H4 (cell line): ENCODE data around the gene GMPPB. TPM values are rescaled to one million over a fixed set of nuclear protein-coding genes. Genes with fewer than 3 reads are reported as not detected.
"Not testable (repeated sequence)": the region's sequence is repeated elsewhere in the genome, so short reads cannot be mapped to it uniquely, and the experiment has no call there.

Experiments used
- DNase-seq: peaks from one replicate; pipeline ENCODE4 v3.0.0-alpha.2; 2015; ENCODE audit warnings: low spot score
- total RNA-seq: library from RNA; depleted of rRNA; stranded (reverse); fragments of >200 nt; shearing (Covaris generic); gene quantifications from 2 replicates; pipeline ENCODE4 v1.2.3, GENCODE V29; 2014

GMPPB gene
- total RNA-seq, 1 experiment from 2014 or later = 15.1 TPM

GRCh38 chr3:49689908-49690624 is 33.7 kb downstream of the GMPPB start:
- DNase-seq = not testable (repeated sequence)

DNA sequence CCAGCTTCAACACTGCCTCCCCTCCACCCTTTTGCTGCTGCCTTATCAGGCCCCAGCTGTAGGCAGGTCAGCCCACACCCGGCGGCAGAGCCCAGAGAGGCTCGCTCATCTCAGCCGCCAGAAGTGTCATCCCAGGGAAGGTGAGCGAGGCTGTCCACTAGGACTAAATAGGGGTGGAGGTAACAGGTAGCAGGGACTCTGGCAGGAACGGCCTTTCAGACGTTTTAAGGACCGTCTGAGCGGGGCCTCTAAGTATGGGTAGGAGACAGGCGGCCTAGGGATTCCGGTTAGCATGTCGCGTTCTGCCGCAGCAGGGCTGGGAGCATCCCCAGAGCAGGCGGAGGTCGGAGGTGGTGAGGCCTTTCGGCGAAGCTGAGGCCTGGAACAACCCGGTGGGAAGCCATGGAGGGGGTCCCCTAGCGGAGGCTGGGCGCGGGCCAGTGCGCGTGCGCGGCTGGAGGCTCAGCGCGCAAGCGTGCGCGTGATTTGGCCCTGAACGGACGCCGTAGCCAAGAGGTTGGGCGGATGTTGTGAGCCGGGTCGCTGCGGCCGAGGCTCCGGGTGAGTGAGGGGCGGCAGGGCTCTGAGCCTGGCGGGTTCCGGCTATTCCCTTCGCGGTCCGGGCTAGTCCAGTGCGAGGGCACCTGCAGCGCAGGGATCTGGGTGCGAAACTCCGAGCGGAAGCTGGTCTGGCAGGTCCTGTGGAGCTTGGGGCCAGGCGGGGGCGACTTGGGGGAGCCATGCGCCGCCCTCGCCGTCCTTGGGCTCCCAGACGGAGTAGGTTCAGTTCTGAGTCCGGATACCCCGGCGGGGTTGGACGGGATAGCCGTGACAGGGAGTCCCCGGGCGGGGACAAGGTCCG is 34.5 kb downstream of the GMPPB start, which contains the start of the genes MST1 and RNF123:
Gene MST1, minus strand, starts transcription at position 429 of the 862 bp plus-strand sequence. CDS start 783 bp downstream, outside the sequence.
Gene RNF123, plus strand, starts transcription at position 512 of the 862 bp plus-strand sequence. CDS start 1,609 bp downstream, outside the sequence.
- peak; percentile 73 for DNase-seq

DNA sequence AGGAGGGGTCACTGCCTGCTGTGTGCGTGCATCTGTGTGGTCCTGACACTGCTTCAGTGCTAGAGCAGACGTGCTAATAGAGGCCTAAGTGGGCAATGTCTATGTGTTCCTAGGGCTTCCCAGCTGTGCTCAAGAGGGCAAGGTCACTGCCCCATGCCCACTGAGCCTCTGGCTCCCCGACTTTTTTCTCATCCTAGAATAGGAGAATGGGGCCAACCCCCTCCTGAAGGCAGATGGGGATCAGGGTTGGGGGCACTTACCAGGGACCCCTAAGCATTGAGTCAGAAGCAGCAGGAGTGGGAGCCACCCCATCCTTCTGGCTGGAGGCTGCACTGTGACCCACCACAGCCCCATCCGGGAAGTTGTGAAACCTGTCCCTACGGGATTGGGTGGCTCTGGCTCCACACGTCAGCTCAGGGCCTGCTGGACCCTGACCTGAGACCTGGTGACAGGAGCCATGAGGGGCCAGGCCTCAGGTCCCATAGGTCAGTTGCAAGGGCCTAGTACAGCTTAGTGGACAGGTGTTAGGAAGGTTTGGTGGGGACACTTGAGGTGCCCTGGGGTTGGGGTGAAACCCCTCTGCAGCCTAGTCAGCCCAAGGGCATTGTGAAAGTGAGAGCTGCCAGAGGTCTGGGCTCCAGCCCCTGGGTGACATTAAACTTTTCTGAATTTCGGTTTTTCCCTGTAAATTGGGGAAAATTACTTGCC is 35.3 kb downstream of the GMPPB start:
- DNase-seq = not testable (repeated sequence)

- not testable (repeated sequence) for DNase-seq
Measured at GRCh38 chr3:49687424-49687795, 36.3 kb downstream of the GMPPB start.

- DNase-seq = not testable (repeated sequence)
Measured at GRCh38 chr3:49686769-49687423, 36.9 kb downstream of the GMPPB start.

DNA sequence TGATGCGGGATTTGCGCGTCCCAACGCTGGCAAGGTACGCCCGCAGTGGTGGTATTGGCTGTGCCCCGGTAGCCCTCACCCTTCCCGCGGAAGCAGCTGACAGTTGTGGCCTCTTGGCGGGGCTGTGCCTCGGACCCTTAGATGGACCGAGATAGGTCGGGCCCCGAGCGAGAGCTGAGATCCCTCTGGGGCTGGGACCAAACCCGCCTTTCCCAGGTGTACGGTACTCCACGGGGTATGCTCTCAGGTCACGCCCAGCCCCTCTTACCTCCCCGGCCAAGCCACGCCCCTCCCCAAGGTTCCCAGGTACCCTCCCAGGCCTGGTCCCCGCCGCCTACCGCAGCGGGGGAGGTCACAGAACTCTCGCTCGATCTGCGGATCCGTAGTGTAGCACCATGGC is 37.4 kb downstream of the GMPPB start:
- not testable (repeated sequence) for DNase-seq

- not testable (repeated sequence) for DNase-seq
Measured at GRCh38 chr3:49685846-49686245, 37.9 kb downstream of the GMPPB start.

GRCh38 chr3:49685103-49685502 is 38.6 kb downstream of the GMPPB start:
- not testable (repeated sequence) for DNase-seq

DNA sequence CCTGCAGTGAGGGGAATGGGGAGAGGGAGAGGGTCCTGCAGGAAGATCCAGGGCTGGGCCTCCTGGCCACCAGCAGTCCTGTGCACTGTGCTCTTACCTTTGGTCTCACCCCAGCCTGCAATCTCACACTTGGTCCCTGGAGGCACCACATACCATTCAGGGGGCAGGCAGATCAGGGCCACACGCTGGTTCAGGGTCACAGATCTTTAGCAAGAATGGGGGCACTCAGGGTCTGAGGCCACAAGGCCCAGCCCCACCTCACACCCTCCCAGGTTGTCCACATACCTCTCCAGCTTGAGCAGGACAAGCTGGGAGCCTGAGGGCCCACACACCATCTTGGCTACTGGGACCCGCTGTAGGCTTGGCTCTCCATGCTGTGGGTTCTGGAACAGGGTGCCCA is 39.3 kb downstream of the GMPPB start:
- DNase-seq = not testable (repeated sequence)

DNA sequence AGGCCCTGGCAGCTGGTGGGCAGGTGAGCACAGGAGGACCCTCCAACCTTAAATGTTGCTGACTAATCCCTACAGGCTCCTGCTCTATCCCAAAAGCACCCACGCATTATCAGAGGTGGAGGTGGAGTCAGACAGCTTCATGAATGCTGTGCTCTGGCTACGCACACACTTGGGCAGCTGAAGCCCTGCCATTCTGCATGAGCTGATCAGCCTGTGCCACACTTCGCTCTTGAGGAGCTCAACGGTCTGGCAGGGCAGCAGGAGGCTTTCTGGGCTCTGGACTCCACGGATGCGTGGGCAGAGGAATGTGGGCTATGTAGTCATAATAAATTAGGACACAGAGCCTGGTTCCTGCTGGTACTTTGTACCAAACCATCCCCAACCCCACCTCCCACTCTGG is 40.6 kb downstream of the GMPPB start:
- no peak for DNase-seq

GRCh38 chr3:49681543-49681942 is 42.2 kb downstream of the GMPPB start:
- no peak for DNase-seq

- DNase-seq = no peak
Measured at GRCh38 chr3:49681232-49681522, 42.6 kb downstream of the GMPPB start.

DNA sequence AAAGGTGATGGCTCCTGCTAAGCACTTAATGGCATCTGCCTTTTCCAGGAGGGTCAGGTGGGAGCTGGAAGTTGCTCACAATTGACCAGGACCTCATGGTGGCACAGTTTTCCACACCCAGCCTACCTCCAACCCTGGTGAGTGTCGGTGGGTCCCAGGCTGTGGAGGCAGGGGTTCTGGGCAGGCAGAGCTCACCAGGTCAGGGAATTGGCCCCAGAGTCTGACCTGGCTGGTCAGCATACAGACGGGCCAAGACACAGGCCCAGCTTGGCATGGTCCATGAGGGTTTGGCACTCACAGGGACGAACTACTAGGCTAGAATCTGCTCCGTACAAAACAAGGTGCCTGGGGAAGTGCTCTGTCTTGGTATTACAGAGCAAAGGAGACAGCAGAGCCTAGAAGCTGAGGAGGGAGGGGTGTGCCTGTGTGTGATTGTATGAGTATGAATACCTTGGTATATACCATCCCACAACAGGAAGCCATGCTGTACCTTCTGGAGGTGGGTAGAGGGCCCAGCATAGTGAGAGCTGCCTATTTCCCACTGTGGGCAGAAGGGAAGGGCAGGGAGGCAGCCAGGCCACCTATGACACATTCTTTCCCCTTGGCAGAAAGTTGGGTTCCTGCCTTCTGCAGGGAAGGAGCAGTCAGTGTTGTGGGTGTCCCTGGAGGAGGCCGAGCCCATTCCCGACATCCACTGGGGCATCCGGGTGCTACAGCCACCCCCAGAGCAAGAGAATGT is 43.1 kb downstream of the GMPPB start:
- DNase-seq = no peak

GRCh38 chr3:49675912-49676311 is 47.8 kb downstream of the GMPPB start:
- DNase-seq = no peak

- DNase-seq = no peak
Measured at GRCh38 chr3:49674497-49674983, 49.2 kb downstream of the GMPPB start.

DNA sequence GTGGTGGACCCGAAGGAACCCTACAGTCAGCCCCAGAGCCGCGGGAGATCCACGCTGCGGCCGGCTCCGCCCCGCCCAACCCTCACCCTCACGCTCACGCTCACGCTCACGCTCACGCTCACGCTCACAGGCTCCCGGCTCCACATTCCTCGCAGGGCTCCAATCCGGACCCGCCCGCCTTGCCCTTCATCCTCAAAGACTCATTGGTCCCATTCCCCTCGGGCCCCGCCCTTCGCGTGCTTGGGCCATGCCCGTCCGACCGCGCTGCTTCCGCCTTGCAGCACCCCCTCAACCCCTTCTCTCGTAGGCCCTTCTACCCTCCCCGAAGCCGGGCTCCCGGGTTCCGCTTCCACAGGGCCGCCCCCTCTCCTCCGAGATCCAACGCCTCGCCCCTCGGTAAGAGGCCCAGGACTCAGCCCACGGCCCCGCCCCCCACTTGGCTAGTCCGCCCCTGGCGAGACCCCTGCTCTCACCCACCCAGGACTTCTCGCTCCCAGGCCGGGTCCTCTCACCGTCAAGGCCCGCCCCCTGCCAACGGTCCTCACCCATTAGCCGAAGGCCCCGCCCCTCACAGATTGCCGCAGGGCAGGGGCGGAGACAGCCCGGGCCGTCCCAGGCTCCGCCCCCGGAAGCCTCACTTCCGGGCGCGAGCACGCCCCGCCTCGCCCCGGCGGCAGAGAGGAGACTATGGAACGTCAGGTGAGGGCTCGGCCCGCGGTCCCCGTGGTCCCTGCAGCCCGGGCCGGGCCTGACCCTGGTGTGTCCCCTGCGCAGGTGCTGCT is 49.8 kb downstream of the GMPPB start, which contains the start of gene APEH:
Gene APEH, plus strand, starts transcription at position 637 of the 782 bp plus-strand sequence. Its CDS starts 51 bp downstream, at position 688.
- peak; percentile 95 for DNase-seq

- DNase-seq = peak; percentile 10
Measured at GRCh38 chr3:49673121-49673714, 50.5 kb downstream of the GMPPB start.

GRCh38 chr3:49671291-49672288 is 52.2 kb downstream of the GMPPB start:
- peak; percentile 46 for DNase-seq
